ENCODE results near the gene FOXP1.

DNA sequence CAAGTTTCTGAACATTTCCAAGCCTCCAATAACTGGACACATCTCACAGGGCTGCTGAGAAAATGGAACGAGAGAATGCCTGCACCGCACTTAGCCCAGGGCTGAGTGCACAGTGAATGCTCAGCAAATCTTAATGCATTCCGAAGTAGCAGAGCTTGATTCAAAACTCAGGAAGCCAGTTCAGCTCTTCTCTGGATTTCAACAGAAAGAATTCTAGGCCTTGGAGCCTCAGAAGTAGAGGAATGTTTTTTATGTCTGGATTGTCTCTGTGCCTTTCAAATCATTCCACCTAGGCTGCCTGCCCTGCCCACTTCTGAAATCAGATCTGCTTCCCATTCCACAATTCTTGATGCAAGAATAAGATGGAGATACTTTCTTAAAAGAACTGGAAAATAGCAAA lies 9.6 kb upstream of the FOXP1 start:
- TF ChIP-seq EZH2 (IDR thresholded peaks at IDR 0.05; ENCODE audit: borderline replicate concordance, insufficient read depth, low read depth, low read length, poor library complexity, severe bottlenecking) = no peak
- TF ChIP-seq, protein P1, sequence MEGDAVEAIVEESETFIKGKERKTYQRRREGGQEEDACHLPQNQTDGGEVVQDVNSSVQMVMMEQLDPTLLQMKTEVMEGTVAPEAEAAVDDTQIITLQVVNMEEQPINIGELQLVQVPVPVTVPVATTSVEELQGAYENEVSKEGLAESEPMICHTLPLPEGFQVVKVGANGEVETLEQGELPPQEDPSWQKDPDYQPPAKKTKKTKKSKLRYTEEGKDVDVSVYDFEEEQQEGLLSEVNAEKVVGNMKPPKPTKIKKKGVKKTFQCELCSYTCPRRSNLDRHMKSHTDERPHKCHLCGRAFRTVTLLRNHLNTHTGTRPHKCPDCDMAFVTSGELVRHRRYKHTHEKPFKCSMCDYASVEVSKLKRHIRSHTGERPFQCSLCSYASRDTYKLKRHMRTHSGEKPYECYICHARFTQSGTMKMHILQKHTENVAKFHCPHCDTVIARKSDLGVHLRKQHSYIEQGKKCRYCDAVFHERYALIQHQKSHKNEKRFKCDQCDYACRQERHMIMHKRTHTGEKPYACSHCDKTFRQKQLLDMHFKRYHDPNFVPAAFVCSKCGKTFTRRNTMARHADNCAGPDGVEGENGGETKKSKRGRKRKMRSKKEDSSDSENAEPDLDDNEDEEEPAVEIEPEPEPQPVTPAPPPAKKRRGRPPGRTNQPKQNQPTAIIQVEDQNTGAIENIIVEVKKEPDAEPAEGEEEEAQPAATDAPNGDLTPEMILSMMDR (IDR thresholded peaks at IDR 0.05) = no peak

All from B cell (primary cell).